DND-41 (cell line): ENCODE measurements around the gene KIAA1210.

Experiments
- EZH2 ChIP-seq: IDR thresholded peaks from 3 replicates; pipeline ENCODE4 v1.6.1; 2012; ENCODE audit warnings: borderline replicate concordance, low read depth, mild to moderate bottlenecking, moderate library complexity, low read length, inconsistent platforms; ENCODE audit not compliant: severe bottlenecking
- TF ChIP-seq, protein P1 (sequence below): IDR thresholded peaks from 2 replicates; pipeline ENCODE4 v1.5.1; 2012; ENCODE audit warnings: borderline replicate concordance, low read length, moderate library complexity, mild to moderate bottlenecking; ENCODE audit not compliant: poor library complexity, severe bottlenecking; ENCODE audit errors: extremely low read depth

DNA sequence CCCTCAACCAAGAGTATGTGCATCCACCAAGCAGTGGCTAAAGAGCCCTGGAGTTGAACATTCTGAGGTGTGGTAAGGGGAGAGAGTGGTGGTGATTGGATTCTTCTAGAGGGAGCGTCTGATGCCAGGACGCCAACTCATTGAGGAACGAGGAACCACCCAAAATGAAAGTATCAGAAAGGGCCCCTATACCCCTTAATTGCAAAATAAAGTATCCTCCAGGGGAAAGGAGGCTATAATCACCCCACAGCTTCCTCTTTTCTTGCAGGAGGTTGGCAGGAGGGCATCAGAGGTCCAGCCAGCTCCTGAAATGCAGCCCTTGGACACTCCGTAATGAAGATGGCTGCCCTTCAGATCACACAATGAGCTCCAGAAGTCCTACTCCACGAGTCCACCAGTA lies 5.3 kb upstream of the KIAA1210 start:
- TF ChIP-seq, protein P1, sequence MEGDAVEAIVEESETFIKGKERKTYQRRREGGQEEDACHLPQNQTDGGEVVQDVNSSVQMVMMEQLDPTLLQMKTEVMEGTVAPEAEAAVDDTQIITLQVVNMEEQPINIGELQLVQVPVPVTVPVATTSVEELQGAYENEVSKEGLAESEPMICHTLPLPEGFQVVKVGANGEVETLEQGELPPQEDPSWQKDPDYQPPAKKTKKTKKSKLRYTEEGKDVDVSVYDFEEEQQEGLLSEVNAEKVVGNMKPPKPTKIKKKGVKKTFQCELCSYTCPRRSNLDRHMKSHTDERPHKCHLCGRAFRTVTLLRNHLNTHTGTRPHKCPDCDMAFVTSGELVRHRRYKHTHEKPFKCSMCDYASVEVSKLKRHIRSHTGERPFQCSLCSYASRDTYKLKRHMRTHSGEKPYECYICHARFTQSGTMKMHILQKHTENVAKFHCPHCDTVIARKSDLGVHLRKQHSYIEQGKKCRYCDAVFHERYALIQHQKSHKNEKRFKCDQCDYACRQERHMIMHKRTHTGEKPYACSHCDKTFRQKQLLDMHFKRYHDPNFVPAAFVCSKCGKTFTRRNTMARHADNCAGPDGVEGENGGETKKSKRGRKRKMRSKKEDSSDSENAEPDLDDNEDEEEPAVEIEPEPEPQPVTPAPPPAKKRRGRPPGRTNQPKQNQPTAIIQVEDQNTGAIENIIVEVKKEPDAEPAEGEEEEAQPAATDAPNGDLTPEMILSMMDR = no peak
- no peak for TF ChIP-seq EZH2
